Measurements from ENCODE around the gene CBFA2T2.
"Not testable (repeated sequence)": the region's sequence is repeated elsewhere in the genome, so short reads cannot be mapped to it uniquely, and the experiment has no call there.

The CBFA2T2 gene

GRCh38 chr20:33570743-33571142 is 80.8 kb downstream of the CBFA2T2 start:
- no peak for DNase-seq (ENCODE audit: low read depth in 2 of 2, low spot score in 1 of 2)

- not testable (repeated sequence) for DNase-seq (ENCODE audit: low read depth in 2 of 2, low spot score in 1 of 2)
These were observed 83.4 kb downstream of the CBFA2T2 start for GRCh38 chr20:33573268-33573667.

- no peak for DNase-seq (ENCODE audit: low read depth in 2 of 2, low spot score in 1 of 2)
These were observed 85.4 kb downstream of the CBFA2T2 start for GRCh38 chr20:33575282-33575681.

GRCh38 chr20:33576432-33577125 is 86.7 kb downstream of the CBFA2T2 start:
- no peak for DNase-seq (ENCODE audit: low read depth in 2 of 2, low spot score in 1 of 2)

GRCh38 chr20:33578510-33578909 is 88.6 kb downstream of the CBFA2T2 start:
- no peak for DNase-seq (ENCODE audit: low read depth in 2 of 2, low spot score in 1 of 2)

- no peak for DNase-seq (ENCODE audit: low read depth in 2 of 2, low spot score in 1 of 2)
These were observed 93.2 kb downstream of the CBFA2T2 start for GRCh38 chr20:33583143-33583542.

GRCh38 chr20:33584976-33585375 is 95.1 kb downstream of the CBFA2T2 start:
- DNase-seq (ENCODE audit: low read depth in 2 of 2, low spot score in 1 of 2) = no peak

GRCh38 chr20:33585413-33585812 is 95.5 kb downstream of the CBFA2T2 start:
- no peak for DNase-seq (ENCODE audit: low read depth in 2 of 2, low spot score in 1 of 2)

GRCh38 chr20:33589059-33589458 is 99.2 kb downstream of the CBFA2T2 start:
- no peak for DNase-seq (ENCODE audit: low read depth in 2 of 2, low spot score in 1 of 2)

- DNase-seq (ENCODE audit: low read depth in 2 of 2, low spot score in 1 of 2) = peak in 1 of 2 donors; percentile 1
These were observed 102.0 kb downstream of the CBFA2T2 start for GRCh38 chr20:33591901-33592300.

GRCh38 chr20:33594743-33595142 is 104.8 kb downstream of the CBFA2T2 start:
- DNase-seq (ENCODE audit: low read depth in 2 of 2, low spot score in 1 of 2) = no peak

GRCh38 chr20:33600414-33600813 is 110.5 kb downstream of the CBFA2T2 start:
- no peak for DNase-seq (ENCODE audit: low read depth in 2 of 2, low spot score in 1 of 2)

- no peak for DNase-seq (ENCODE audit: low read depth in 2 of 2, low spot score in 1 of 2)
These were observed 111.1 kb downstream of the CBFA2T2 start for GRCh38 chr20:33600981-33601380.

- DNase-seq (ENCODE audit: low read depth in 2 of 2, low spot score in 1 of 2) = no peak
These were observed 112.0 kb downstream of the CBFA2T2 start for GRCh38 chr20:33601861-33602260.

- DNase-seq (ENCODE audit: low read depth in 2 of 2, low spot score in 1 of 2) = no peak
These were observed 113.1 kb downstream of the CBFA2T2 start for GRCh38 chr20:33602826-33603590.

GRCh38 chr20:33604084-33604990 is 114.4 kb downstream of the CBFA2T2 start:
- no peak for DNase-seq (ENCODE audit: low read depth in 2 of 2, low spot score in 1 of 2)

GRCh38 chr20:33604991-33605370 is 115.1 kb downstream of the CBFA2T2 start:
- no peak for DNase-seq (ENCODE audit: low read depth in 2 of 2, low spot score in 1 of 2)

- no peak for DNase-seq (ENCODE audit: low read depth in 2 of 2, low spot score in 1 of 2)
These were observed 116.3 kb downstream of the CBFA2T2 start for GRCh38 chr20:33606118-33606771.

GRCh38 chr20:33609504-33609903 is 119.6 kb downstream of the CBFA2T2 start:
- DNase-seq (ENCODE audit: low read depth in 2 of 2, low spot score in 1 of 2) = no peak

GRCh38 chr20:33611106-33611505 is 121.2 kb downstream of the CBFA2T2 start:
- DNase-seq (ENCODE audit: low read depth in 2 of 2, low spot score in 1 of 2) = no peak

GRCh38 chr20:33612001-33612400 is 122.1 kb downstream of the CBFA2T2 start:
- no peak for DNase-seq (ENCODE audit: low read depth in 2 of 2, low spot score in 1 of 2)

Measured in stimulated activated CD8-positive, alpha-beta memory T cell treated with anti-CD3 and anti-CD28 coated beads, Interleukin-4, amount 100 ng/mL, for 1 hour (primary cell).